ENCODE measurements around the gene GALNT9. TPM values are rescaled to one million over a fixed set of nuclear protein-coding genes. Genes with fewer than 3 reads are reported as not detected.
A peak's percentile ranks its signal among the peaks of the same experiment; 100 is the strongest.

GALNT9 gene
- total RNA-seq, 1 donor from 2014 or later = not detected

GRCh38 chr12:132324173-132324572 is 5.2 kb downstream of the GALNT9 start:
- H3K9ac ChIP-seq = no peak overlapping the region
- Mint-ChIP-seq H3K4me1 (peaks cover 10% of the 10 kb centered on the region), H3K36me3 (no peaks in the 10 kb centered on the region), H3K4me3 (no peak overlapping the region), H3K27ac (no peak overlapping the region), H3K9me3 (no peaks in the 10 kb centered on the region), H3K27me3 (ENCODE audit: insufficient read depth, low read depth) (peaks cover 32% of the 10 kb centered on the region)
- no peak for TF ChIP-seq CTCF (IDR thresholded peaks at IDR 0.05)
- no peak for TF ChIP-seq EZH2 (IDR thresholded peaks at IDR 0.05)
- no peak for TF ChIP-seq EZH2phosphoT487 (IDR thresholded peaks at IDR 0.05)
- H3K36me3 ChIP-seq = no peaks in the 10 kb centered on the region
- no peaks in the 10 kb centered on the region for H3F3A ChIP-seq (ENCODE audit: low read depth)
- H3K27me3 ChIP-seq = peaks cover 67% of the 10 kb centered on the region
- H3K27ac ChIP-seq = no peak overlapping the region
- H3K4me1 ChIP-seq = no peaks in the 10 kb centered on the region
- no peaks in the 10 kb centered on the region for H3K79me2 ChIP-seq (ENCODE audit: low read depth)
- H2AFZ ChIP-seq (replicated peaks) = no peak overlapping the region
- H4K20me1 ChIP-seq (ENCODE audit: low read depth) = peaks cover 22% of the 10 kb centered on the region
- H3K9me3 ChIP-seq (ENCODE audit: low read depth) = no peaks in the 10 kb centered on the region
- no peak overlapping the region for H3K4me2 ChIP-seq
- H3K4me3 ChIP-seq = no peak overlapping the region
- DNase-seq (ENCODE audit: low spot score) = no peak

GRCh38 chr12:132323171-132324010 is 6.0 kb downstream of the GALNT9 start:
- H3K4me3 Mint-ChIP-seq = no peak overlapping the region
- H3F3A ChIP-seq (ENCODE audit: low read depth) = no peaks in the 10 kb centered on the region
- no peak for DNase-seq (ENCODE audit: low spot score)
- H3K27me3 ChIP-seq = peaks cover 60% of the 10 kb centered on the region
- H4K20me1 ChIP-seq (ENCODE audit: low read depth) = peaks cover 15% of the 10 kb centered on the region
- no peak overlapping the region for H3K27ac Mint-ChIP-seq
- H3K9me3 Mint-ChIP-seq = no peaks in the 10 kb centered on the region
- no peaks in the 10 kb centered on the region for H3K79me2 ChIP-seq (ENCODE audit: low read depth)
- H3K27me3 Mint-ChIP-seq (ENCODE audit: insufficient read depth, low read depth) = peaks cover 31% of the 10 kb centered on the region
- H3K4me2 ChIP-seq = no peak overlapping the region
- no peaks in the 10 kb centered on the region for H3K36me3 Mint-ChIP-seq
- H3K9me3 ChIP-seq (ENCODE audit: low read depth) = no peaks in the 10 kb centered on the region
- H3K4me1 Mint-ChIP-seq = peaks cover 10% of the 10 kb centered on the region
- no peaks in the 10 kb centered on the region for H3K36me3 ChIP-seq
- no peaks in the 10 kb centered on the region for H3K4me1 ChIP-seq
- TF ChIP-seq CTCF (IDR thresholded peaks at IDR 0.05) (no peak), EZH2 (IDR thresholded peaks at IDR 0.05) (no peak), EZH2phosphoT487 (IDR thresholded peaks at IDR 0.05) (no peak)
- no peak overlapping the region for H2AFZ ChIP-seq (replicated peaks)
- no peak overlapping the region for H3K27ac ChIP-seq
- H3K9ac ChIP-seq = no peak overlapping the region
- H3K4me3 ChIP-seq = no peak overlapping the region

GRCh38 chr12:132322206-132323132 is 6.9 kb downstream of the GALNT9 start:
- Histone ChIP-seq H3K27me3 (peaks cover 50% of the 10 kb centered on the region), H3F3A (ENCODE audit: low read depth) (no peaks in the 10 kb centered on the region), H3K9ac (no peak overlapping the region), H3K4me1 (no peaks in the 10 kb centered on the region), H3K4me2 (no peak overlapping the region), H3K79me2 (ENCODE audit: low read depth) (no peaks in the 10 kb centered on the region), H2AFZ (replicated peaks) (no peak overlapping the region), H3K36me3 (no peaks in the 10 kb centered on the region), H3K9me3 (ENCODE audit: low read depth) (no peaks in the 10 kb centered on the region), H3K4me3 (no peak overlapping the region), H3K27ac (no peak overlapping the region), H4K20me1 (ENCODE audit: low read depth) (peaks cover 7% of the 10 kb centered on the region)
- DNase-seq (ENCODE audit: low spot score) = no peak
- TF ChIP-seq CTCF (IDR thresholded peaks at IDR 0.05) = no peak
- no peak for TF ChIP-seq EZH2 (IDR thresholded peaks at IDR 0.05)
- no peak for TF ChIP-seq EZH2phosphoT487 (IDR thresholded peaks at IDR 0.05)
- Mint-ChIP-seq H3K27me3 (ENCODE audit: insufficient read depth, low read depth) (peaks cover 25% of the 10 kb centered on the region), H3K4me1 (peaks cover 10% of the 10 kb centered on the region), H3K27ac (peak overlapping the region; percentile 57), H3K4me3 (no peak overlapping the region), H3K36me3 (no peaks in the 10 kb centered on the region), H3K9me3 (no peaks in the 10 kb centered on the region)
